GM21515 (cell line): ENCODE results near the gene XRCC4.

Source experiments
- ATAC-seq: cut with Tn5 transposase; IDR thresholded peaks from one replicate; pipeline ENCODE4 v1.9.1; 2021; ENCODE audit not compliant: unreplicated experiment

Gene XRCC4

DNA sequence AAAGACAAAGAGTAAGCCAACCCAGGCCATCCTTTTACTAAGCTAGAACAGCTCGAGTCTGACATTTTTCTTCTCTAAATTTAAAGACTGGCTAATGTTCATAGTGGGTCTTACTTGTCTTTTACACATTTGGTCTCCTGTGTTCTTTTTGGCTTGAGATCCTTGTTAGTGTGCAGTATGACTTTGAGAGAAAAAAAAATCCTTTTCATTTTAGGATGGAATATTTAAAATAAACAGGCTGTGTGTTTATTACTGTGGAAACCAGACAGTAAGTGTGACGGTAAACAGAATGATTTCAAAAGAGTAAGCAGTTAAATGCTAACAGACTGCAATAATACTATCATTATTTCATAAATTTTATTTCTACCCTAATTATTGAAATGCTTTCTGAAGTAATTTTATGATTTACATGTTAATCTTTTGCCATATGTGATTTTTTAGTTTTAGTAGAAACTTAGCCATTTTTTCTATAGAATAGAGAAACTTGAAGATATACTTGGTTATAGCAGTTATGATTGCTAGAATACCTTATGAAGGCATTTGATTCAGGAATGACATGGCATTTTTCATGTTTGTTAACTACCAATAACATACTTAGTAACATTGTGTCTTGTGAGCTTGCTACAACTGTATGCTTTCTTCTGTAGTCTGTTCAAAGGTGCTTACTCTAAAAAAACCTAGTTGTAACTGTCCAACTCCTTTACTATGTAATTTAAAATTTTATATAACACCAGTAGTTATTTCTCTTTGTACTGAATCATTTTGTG, 92.4 kb downstream of the XRCC4 start:
- ATAC-seq = no peak

DNA sequence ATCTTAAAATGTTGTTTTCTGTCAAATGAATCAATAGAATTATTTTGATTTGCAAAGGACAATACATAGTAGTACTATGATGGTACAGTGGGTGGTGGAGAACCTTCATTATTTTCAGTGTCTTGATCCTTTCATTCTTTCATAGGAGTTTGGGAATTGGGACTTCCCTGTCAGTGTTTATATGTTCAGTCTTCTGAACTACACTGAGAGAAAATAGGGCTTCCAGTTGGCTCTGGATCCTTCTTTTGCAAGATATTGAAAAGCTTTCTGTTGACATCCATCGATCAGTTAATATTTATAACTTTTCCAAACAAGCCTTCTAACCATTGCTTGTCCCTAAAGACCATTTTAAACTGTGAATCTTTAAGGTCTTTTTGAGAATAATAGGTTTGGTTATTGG, 94.7 kb downstream of the XRCC4 start:
- ATAC-seq = no peak

DNA sequence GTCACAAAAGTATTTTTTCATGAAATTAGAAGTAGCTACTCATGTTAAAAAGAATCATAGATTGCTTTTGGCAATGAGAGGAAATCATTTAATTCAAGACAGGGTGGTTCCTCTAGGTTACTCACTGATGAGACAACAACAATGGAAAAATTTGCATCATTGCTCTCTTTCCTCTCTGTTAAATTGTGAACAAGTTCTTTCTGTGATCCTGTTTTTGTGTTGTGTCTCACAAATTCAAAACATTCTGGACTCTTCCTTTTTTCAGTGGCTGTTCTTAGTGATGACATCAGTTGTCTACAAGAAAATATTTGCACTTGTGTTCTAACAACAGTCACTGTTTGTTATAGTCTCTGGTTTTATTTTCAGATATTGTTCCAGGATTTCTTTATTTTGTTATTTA, 95.3 kb downstream of the XRCC4 start:
- ATAC-seq = no peak

DNA sequence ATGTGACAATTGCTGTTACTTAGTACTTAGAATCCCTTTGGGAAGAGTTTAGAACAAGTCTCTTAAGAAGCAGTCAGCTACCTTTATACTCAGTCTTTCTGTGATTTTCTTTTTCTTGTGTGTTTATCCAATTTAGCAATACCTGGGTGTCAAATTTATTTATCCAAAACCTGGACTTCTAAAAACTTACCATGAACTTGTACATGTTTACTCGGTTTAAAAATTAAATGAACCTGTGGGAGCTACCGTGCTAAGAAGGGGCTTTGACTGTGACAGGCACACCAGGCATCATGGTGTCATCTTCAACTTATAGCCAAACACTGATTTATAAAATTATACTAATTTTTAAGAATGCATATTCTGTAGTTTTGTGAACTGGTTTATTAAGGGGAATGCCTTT, 96.5 kb downstream of the XRCC4 start:
- ATAC-seq = no peak

DNA sequence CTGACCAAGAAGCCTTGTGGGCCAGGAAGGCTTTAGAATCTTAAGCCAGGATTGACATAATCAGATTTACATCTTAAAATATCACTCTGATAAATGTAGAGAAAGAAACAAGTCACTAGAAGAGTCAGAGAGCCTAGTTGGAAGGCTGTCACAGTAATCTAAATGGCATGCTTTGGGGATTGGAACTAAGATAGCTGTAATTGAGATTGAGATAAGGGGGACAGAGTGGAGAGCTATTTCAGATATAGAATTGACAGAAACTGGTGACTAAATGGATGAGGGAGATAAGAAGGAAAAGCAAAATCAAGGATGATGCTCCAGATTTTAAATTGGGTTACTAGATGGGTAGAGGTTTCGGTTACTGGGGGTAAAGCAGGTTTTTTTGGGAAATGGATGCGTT, 100.5 kb downstream of the XRCC4 start:
- ATAC-seq = no peak

DNA sequence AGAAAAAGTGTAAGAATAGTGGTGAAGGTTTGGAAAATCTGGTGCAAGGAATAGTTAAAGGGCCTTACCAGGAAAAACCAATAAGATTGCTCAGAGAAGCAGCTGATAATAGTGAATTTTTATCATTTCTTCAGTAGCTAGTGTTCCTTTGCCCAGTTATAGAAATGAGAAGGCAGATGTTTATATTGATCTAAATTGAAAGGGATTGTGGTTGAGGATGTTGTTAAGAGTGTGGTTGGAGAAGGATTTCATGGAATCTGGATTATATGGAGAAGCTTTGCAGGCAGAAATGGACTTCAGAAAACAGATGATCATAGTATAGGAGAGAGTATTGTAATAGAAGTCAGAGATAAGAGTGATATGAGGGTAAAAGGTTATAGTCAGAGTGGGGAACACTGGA, 102.6 kb downstream of the XRCC4 start:
- no peak for ATAC-seq

DNA sequence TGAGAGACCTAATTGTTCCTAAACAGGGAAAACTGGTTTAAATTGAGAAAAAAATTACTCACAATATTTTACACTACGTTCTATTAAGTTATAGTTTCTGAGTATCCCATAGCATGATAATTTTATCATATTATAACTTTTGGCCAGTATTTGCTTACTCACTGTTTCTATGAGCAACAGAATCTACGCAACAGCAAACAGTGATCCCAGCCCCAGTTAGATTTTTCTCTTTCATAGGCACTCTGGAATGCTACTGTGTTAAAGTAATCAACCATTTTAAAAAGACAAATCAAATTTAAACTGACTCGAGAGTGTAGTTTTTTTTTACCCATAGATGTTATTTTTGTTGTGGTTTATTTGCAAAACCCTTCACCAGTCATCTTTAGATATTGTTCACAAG, 107.2 kb downstream of the XRCC4 start:
- ATAC-seq = no peak

DNA sequence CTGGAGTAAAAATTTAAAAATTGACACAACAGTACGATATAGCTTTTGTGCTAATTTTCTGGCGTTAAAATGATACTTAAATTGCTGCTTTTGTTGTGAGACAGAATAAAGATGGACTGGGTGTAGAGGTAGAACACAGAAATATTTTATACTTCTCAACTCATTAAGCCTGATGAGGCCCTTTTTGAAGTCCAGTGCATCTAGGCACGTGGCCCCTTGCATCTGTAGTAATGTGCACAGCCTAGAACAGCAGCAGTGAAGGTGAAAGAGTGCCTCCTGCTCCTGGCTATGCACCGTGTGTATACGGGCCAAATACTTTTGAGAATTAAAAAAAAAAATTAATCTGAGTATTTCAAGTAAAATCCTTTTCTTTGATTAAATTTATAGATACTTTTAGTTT, 115.6 kb downstream of the XRCC4 start:
- no peak for ATAC-seq

DNA sequence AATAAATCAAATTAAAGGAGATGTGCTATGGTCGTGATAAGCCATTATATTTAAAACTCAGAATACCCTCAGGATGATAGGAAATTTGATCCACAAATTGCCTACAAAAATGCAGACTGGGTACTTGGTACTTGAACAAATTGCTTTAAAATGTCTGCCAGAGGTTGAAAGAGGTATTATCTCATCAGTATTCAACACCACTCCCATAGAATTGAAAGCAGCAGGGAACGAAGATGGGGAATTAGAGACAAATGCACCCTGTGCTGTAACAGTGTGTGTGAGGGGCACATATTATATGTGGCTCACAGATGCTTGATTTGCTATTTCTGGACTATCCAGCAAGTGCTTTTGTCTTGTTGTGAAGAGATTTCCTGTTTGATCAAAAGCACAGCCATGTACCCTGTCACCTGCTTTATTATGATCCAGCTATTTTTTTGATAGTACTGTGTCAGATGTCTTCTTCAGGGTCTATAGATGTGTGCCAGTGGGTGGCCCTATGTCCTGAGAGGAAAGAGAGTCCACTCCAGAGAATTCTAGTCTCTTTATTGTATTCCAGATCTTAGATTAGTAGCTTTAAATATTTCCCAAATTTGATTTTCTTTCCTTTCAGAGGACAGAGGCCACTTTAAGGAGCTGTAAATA, 120.1 kb downstream of the XRCC4 start:
- ATAC-seq = no peak

DNA sequence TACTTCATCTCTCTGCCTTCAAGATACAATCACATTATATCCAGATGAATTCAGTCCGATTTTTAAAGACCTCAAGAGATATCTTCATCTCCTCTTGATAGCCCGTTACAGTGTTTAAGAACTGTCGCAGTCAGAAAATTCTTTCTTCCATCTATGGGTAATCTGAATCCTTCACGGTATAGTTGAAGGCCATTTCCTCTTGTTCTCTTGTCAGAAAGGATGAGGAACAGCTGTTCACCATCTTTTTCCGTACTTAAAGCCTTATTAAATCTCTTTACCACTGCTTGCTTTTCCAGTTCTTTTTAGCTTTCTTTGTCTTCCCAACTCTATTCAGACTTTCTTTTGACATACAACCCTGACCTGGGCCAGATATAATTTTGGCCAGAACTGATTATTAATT, 121.8 kb downstream of the XRCC4 start:
- ATAC-seq = no peak

DNA sequence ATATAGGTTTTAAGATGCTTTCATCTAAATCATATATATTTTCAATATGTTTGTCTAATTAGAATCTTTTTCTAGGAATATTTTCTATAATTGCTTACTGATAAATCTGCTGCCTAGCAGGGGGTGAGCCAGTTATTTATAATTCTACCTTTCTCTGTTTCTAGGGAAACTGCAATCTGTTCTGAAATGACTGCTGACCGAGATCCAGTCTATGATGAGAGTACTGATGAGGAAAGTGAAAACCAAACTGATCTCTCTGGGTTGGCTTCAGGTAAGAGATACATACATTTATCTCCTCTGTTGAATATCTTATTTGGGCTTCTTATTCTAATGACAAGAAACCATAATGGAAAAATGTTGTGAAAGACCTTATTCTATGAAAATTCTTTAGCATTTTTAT, 127.3 kb downstream of the XRCC4 start:
- peak; percentile 69 for ATAC-seq

DNA sequence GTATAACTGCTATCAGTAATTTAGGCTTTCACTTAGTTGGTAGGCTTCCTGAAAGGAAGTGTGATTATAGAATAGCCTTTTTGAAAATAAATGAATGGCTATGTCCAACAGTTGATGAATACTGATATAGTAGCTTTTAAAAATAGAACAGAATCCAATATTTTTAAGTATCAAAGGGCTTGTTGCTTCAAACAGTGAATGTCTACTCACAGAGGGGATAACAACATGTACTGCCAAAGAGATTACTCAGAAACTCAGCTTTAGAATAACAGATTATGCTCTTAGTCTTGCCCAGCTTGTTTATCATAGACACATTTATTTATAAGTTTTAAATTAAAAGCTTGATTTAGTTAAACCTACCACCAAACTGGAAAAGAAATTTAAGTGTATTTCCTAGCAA, 132.6 kb downstream of the XRCC4 start:
- ATAC-seq = no peak

DNA sequence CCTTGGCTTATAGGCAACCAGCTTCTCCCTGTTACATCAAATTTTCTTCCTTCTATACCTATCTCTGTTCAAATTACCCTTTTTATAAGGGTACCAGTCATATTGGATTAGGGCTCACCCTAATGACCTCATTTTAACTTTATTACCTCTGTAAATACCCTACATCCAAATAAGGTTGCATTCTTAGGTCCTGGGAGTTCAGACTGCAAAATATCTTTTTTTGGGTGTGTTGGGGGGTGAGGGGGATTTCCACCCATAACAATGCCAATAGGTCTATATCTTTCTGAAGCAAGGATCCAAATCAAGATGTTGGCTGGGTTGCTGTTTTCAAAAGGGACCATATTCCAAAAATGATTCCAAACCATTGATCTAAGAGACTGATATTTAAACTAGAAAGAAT, 141.7 kb downstream of the XRCC4 start:
- no peak for ATAC-seq

DNA sequence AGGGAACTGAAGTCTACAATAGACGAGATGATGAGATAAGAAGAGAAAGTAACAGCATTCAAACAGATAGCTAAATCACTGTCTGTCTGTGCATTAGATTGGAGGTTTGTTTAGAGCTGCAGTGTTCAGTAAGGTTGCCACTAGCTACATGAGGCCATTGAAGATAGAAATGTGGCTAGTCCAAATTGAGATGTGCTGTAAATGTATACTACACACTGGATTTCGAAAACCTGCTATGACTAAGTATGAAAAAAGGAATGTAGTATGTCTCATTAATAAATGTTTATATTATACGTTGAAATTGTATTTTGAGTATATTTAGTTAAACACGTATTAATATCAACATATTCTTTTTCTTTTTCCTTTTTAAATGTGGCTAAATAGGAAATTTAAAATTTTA, 142.1 kb downstream of the XRCC4 start:
- ATAC-seq = no peak

DNA sequence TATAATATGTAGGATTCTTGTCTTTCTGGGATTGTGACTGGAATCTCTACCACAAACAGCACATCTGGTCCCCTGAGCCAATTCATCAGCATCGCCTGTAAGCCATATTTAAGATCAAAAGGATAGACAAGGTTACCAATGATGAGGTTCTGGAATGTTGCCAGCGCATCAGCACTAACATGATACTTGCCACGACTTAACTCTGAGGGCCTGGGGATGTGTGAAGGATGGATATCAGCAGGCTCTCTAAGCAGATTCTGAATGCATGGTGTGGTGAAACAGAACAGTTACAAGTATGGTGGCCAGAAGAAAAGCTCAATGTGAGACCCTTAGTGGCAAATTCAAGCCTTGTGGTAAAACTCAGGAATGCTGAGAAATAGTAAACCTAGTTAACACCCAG, 143.0 kb downstream of the XRCC4 start:
- no peak for ATAC-seq

DNA sequence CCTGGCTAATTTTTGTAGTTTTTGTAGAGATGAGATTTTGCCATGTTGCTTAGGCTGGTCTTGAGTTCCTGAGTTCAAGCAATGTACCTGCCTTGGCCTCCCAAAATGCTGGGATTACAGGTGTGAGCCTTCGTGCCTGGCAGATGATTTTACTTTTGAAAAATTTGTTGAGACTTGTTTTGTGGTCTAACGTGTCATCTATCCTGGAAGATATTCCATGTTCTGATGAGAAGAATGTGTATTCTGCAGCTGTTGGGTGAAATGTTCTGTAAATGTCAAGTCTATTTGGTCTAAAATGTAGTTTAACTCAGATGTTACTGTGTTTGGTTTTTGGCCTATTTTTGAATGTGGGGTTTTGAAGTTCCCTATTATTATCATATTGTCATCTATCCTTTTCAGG, 145.6 kb downstream of the XRCC4 start:
- no peak for ATAC-seq

DNA sequence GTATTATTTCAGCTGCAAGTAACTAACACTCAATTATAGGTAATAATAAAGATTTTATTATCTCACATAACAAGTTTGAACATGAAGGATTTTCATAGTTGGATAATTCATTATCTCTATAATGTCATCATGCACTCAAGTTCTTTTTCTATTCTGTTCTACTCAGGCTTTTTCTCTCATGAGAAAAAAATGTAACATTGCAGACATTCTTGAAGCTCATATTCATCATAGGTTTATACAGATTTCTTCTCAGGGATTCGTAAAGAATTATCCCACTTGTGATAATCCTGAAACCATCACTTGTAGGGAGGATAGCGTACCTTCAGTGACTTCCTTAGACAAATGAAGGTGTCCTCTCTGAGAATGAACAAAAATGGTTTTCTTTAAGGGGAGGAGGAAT, 150.3 kb downstream of the XRCC4 start:
- ATAC-seq = no peak

DNA sequence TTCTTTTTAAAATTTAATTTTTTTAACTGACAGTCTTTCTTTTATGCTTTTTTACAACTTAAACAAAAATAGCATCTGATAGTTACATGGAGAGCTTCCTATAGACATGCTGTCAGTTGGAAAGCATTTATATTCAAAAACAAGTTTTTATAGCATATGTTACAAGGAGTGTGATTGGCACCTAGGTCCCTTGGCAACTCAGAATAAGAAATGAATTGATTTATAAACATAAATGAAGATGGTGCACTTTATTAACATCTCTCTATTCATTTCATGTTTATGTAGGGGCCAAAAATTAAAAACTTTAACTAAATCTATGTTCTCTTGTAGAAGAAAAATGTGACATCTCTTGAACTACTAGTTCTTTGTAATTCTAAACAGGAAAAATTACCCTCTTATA, 153.2 kb downstream of the XRCC4 start:
- ATAC-seq = no peak

DNA sequence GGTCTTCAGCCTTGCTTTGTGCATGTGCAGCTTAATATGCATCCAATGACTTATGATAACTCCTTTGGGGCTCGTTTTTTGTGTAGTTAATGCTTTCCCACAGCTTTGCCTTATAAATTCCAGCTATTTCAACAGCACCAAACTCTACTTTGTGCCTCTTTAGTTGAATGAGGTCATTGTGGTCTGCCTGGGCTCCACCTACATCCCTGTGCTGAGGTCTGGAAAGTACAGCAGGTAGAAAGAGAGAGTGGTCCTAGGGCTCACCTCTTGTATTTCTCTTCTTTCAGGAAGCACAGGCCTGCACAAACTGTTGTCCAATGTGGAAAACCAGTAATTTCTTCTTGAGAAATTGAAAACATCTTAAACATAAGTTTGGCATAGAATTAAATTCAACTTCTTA, 167.2 kb downstream of the XRCC4 start:
- no peak for ATAC-seq

DNA sequence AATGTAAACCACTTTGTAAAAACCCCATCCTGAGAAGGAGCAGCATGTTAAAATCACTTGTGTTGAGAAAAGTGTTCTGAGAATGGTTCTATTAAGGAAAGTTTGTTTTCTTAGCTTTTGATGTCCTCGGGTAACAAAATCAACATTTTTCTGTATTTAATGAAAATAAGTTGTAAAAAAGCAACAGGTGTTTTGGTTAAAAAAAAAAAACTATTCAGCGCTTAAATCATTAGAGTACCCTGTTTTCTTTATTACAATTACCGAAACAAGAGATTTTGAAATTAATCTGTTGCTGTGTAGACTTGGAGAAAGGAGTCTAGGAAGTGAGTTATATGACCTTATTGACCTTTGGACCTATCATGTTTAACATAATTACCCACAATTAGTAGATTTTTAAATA, 167.7 kb downstream of the XRCC4 start:
- no peak for ATAC-seq

DNA sequence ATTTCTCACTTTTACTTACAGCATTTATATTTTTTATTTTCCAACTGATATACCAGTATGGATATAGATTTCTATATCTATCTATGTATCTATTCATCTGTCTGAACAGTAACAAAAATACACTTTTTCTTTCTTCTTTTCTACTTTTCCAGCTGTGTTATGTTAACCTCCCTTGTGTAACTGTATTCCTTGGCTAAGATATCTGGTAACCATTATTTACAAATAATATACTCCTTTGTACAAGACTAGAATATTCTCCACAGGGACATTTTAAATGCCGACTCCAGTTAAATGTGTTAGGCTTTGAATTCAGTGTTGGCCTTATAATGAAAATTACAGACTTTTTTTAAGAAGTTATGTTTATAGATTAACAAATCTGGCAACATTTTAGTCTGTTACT, 168.7 kb downstream of the XRCC4 start:
- no peak for ATAC-seq

DNA sequence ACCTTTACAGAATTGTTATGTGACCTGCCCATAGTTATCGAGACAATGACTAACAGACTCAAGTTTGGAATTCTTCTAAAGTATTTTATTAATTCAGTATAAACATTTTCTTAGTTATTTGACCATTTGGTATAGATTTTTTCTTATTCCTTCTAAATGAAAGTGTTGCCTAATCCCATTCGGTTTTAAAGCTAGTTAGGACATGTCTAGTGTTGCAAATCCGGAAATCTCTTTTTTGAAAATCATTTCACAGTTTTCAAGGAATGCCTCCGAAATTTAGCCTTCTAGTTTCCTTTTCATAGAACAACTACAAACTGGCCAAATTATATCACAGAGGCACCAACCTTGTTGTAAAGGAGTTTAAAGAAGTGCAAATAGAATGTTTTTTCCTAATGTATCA, 171.8 kb downstream of the XRCC4 start:
- no peak for ATAC-seq

DNA sequence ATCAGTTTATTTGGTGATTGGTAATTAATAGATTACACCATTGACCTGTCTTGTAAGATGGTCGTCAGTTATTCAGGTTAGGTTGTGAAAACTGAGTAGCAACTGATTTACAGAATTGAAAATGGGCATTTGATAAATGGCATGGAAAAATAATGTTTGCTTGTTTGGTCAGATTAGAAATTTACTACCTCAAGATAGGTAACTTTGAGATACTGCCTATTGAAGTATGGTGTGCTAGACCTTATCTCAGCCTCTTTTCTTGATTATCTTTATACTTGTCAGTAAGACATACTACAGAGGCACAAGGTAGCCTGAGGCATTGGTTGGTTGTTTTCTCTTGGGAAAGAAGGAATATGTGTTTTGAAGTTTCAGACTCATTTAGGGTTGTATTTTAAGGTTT, 174.5 kb downstream of the XRCC4 start:
- no peak for ATAC-seq
